IMR-90 (cell line): Measurements from ENCODE around the gene JPH3. TPM values are rescaled to one million over a fixed set of nuclear protein-coding genes. Genes with fewer than 3 reads are reported as not detected.

Source experiments
- ATAC-seq: fragments of 200-7000 bp; cut with Tn5 transposase; 2 replicates; pipeline ENCODE4 v1.9.1; 2020; ENCODE audit warnings: low read depth, mild to moderate bottlenecking, moderate library complexity
- BruUV-seq: library from RNA; stranded (reverse); fragments of 400-500 nt; replicated peaks from 2 replicates; lab custom pipeline; 2021; lab: Mats Ljungman, UMichigan
- CTCF ChIA-PET: fragments of 300-600 bp; formaldehyde crosslinking; extraction: SDS; loops from one replicate; lab custom pipeline; 2021; ENCODE audit warnings: antibody characterized with exemption; lab: Yijun Ruan, JAX
- POLR2A ChIA-PET: fragments of 300-600 bp; sonication (Branson Sonifier 250); formaldehyde crosslinking; loops from one replicate; lab custom pipeline; 2022; ENCODE audit warnings: antibody characterized with exemption; ENCODE audit not compliant: unreplicated experiment; lab: Charles Lee
- DNase-seq: peaks from one replicate; pipeline ENCODE4 v3.0.0; 2013
- H2AFZ ChIP-seq: replicated peaks from 2 replicates; pipeline ENCODE3; 2013; ENCODE audit warnings: low read length, mild to moderate bottlenecking; ENCODE audit not compliant: poor library complexity
- H2AK5ac ChIP-seq: 2 replicates; pipeline ENCODE4 v1.6.1; 2013; ENCODE audit warnings: low read depth, low read length, inconsistent platforms
- H2AK9ac ChIP-seq: replicated peaks from 2 replicates; pipeline ENCODE3; 2013; ENCODE audit warnings: mild to moderate bottlenecking, low read depth, low read length, moderate library complexity; ENCODE audit not compliant: poor library complexity
- H2BK120ac ChIP-seq: 2 replicates; pipeline ENCODE4 v1.6.1; 2013; ENCODE audit warnings: low read depth, low read length, inconsistent platforms
- H2BK15ac ChIP-seq: 3 replicates; pipeline ENCODE4 v1.6.1; 2013; ENCODE audit warnings: low read depth, low read length, inconsistent platforms
- H2BK20ac ChIP-seq: 2 replicates; pipeline ENCODE4 v1.6.1; 2013; ENCODE audit warnings: low read depth, mild to moderate bottlenecking, inconsistent platforms, low read length, moderate library complexity
- H2BK5ac ChIP-seq: 2 replicates; pipeline ENCODE4 v1.6.1; 2013; ENCODE audit warnings: mild to moderate bottlenecking, low read depth, low read length, inconsistent platforms; ENCODE audit not compliant: poor library complexity, severe bottlenecking
- H3K14ac ChIP-seq: replicated peaks from 2 replicates; pipeline ENCODE4 v1.6.1; 2013; ENCODE audit warnings: low read depth, low read length, inconsistent platforms
- H3K18ac ChIP-seq: 2 replicates; pipeline ENCODE4 v1.6.1; 2013; ENCODE audit warnings: low read depth, low read length, control low read depth
- H3K23ac ChIP-seq: 2 replicates; pipeline ENCODE4 v1.6.1; 2013; ENCODE audit warnings: low read depth, low read length, inconsistent platforms
- H3K27ac ChIP-seq: 2 replicates; pipeline ENCODE4 v1.5.1; 2013; ENCODE audit warnings: mild to moderate bottlenecking, control low read depth, low read length; ENCODE audit not compliant: insufficient read depth
- H3K27me3 ChIP-seq: 2 replicates; pipeline ENCODE4 v1.6.1; 2013; ENCODE audit warnings: low read length; ENCODE audit not compliant: control insufficient read depth, insufficient read depth
- H3K36me3 ChIP-seq: 2 replicates; pipeline ENCODE4 v1.6.1; 2013; ENCODE audit warnings: low read length, mixed read lengths; ENCODE audit not compliant: control insufficient read depth, insufficient read depth
- H3K4ac ChIP-seq: 2 replicates; pipeline ENCODE4 v1.6.1; 2013; ENCODE audit warnings: low read depth, low read length, inconsistent platforms
- H3K4me1 ChIP-seq: 2 replicates; pipeline ENCODE4 v1.6.1; 2013; ENCODE audit warnings: low read length, mixed read lengths; ENCODE audit not compliant: control insufficient read depth, insufficient read depth
- H3K4me2 ChIP-seq: 2 replicates; pipeline ENCODE4 v1.6.1; 2013; ENCODE audit warnings: low read depth, mild to moderate bottlenecking, control low read depth, low read length, moderate library complexity
- H3K4me3 ChIP-seq: 2 replicates; pipeline ENCODE4 v1.5.1; 2013; ENCODE audit warnings: low read depth, mild to moderate bottlenecking, control low read depth, low read length, moderate library complexity; ENCODE audit not compliant: insufficient read depth
- H3K56ac ChIP-seq: 2 replicates; pipeline ENCODE4 v1.6.1; 2013; ENCODE audit warnings: low read length, inconsistent platforms; ENCODE audit not compliant: insufficient read depth; ENCODE audit errors: extremely low read depth
- H3K79me1 ChIP-seq, 2 experiments: 2 replicates each; pipeline ENCODE4 v1.6.1; 2013; ENCODE audit warnings: low read length in 2 of 2, inconsistent platforms in 1 of 2, low read depth in 1 of 2
- H3K9ac ChIP-seq: 2 replicates; pipeline ENCODE4 v1.6.1; 2013; ENCODE audit warnings: low read depth, low read length, control low read depth
- H3K9me1 ChIP-seq: 2 replicates; pipeline ENCODE4 v1.6.1; 2013; ENCODE audit warnings: low read length, inconsistent platforms; ENCODE audit not compliant: insufficient read depth
- H3K9me3 ChIP-seq: 2 replicates; pipeline ENCODE4 v1.6.1; 2013; ENCODE audit warnings: low read length; ENCODE audit not compliant: control insufficient read depth, insufficient read depth
- H4K20me1 ChIP-seq: 2 replicates; pipeline ENCODE4 v1.6.1; 2013; ENCODE audit warnings: low read length, inconsistent platforms; ENCODE audit not compliant: insufficient read depth
- H4K5ac ChIP-seq: 2 replicates; pipeline ENCODE4 v1.6.1; 2013; ENCODE audit warnings: mild to moderate bottlenecking, low read depth, low read length, control low read depth
- H4K8ac ChIP-seq, 2 experiments: 2 replicates each; pipeline ENCODE4 v1.6.1; 2013; ENCODE audit warnings: low read depth in 2 of 2, low read length in 2 of 2, control low read depth in 1 of 2, inconsistent platforms in 1 of 2
- H4K91ac ChIP-seq: 2 replicates; pipeline ENCODE4 v1.6.1; 2013; ENCODE audit warnings: low read depth, low read length, inconsistent platforms; ENCODE audit not compliant: insufficient read depth
- BHLHE40 ChIP-seq: fragments of 150-350 bp; IDR thresholded peaks from 2 replicates; pipeline ENCODE4 v1.6.1; 2016; ENCODE audit warnings: mild to moderate bottlenecking, low read depth, low read length
- CHD1 ChIP-seq: IDR thresholded peaks from 2 replicates; pipeline ENCODE4 v1.6.1; 2012; ENCODE audit warnings: low read depth, low read length, improper control_type of control experiment
- FOS ChIP-seq: fragments of 150-350 bp; IDR thresholded peaks from 2 replicates; pipeline ENCODE4 v1.6.1; 2016; ENCODE audit warnings: low read depth, low read length
- MAZ ChIP-seq: IDR thresholded peaks from 2 replicates; pipeline ENCODE4 v1.6.1; 2012; ENCODE audit warnings: low read depth, mild to moderate bottlenecking, low read length, improper control_type of control experiment, moderate library complexity, borderline replicate concordance
- MXI1 ChIP-seq: IDR thresholded peaks from 2 replicates; pipeline ENCODE4 v1.6.1; 2012; ENCODE audit warnings: low read depth, mild to moderate bottlenecking, low read length, moderate library complexity, borderline replicate concordance
- NFE2L2 ChIP-seq: fragments of 150-350 bp; IDR thresholded peaks from 2 replicates; pipeline ENCODE4 v1.6.1; 2016; ENCODE audit warnings: low read depth, mild to moderate bottlenecking, low read length
- POLR2A ChIP-seq: IDR thresholded peaks from 2 replicates; pipeline ENCODE4 v1.6.1; 2012; ENCODE audit warnings: mild to moderate bottlenecking, low read depth, low read length
- SMC3 ChIP-seq: fragments of 150-350 bp; IDR thresholded peaks from 2 replicates; pipeline ENCODE4 v1.6.1; 2016; ENCODE audit warnings: low read depth, mild to moderate bottlenecking, antibody characterized with exemption, low read length, moderate library complexity
- WGBS, 2 experiments: methylation state at CpG; one replicate each; pipeline versions ENCODE4 v1.1.5 to v1.1.7; 2013; ENCODE audit warnings: missing lambda C conversion rate in 2 of 2; ENCODE audit not compliant: insufficient read length in 1 of 2; ENCODE audit errors: extremely low coverage in 2 of 2; 5-methylcytosine and 5-hydroxymethylcytosine counted together
- dilution Hi-C: fragments of 300-500 bp; cut with HindIII; formaldehyde crosslinking; loops from one replicate; pipeline ENCODE4 v1.14.3; 2018; ENCODE audit warnings: low sequenced_read_pairs; ENCODE audit not compliant: unreplicated experiment
- in situ Hi-C: fragments of 300-500 bp; cut with MboI; formaldehyde crosslinking; loops from 3 replicates; pipeline ENCODE4 v1.14.3; 2019; ENCODE audit warnings: low sequenced_read_pairs, inconsistent platforms, mixed read lengths
- intact Hi-C: fragments of 100-400 bp; cut with micrococcal nuclease; formaldehyde crosslinking; loops from 2 replicates; pipeline ENCODE4 v1.10.0; 2022
- polyA plus RNA-seq, 3 experiments: library from polyadenylated mRNA; depleted of rRNA; stranded (reverse); fragments of >200 nt; gene quantifications; 2 replicates each; pipeline ENCODE4 v1.2.3, GENCODE V29; 2012; ENCODE audit warnings: low replicate concordance in 1 of 3
- total RNA-seq: library from RNA; depleted of rRNA; stranded (reverse); fragments of >200 nt; gene quantifications from 2 replicates; pipeline ENCODE4 v1.2.3, GENCODE V29; 2012
- TF ChIP-seq, protein P1 (sequence below): conservative IDR thresholded peaks from 2 replicates; pipeline ENCODE4 v1.5.1; 2012; ENCODE audit warnings: mild to moderate bottlenecking, low read depth, low read length, improper control_type of control experiment
- TF ChIP-seq, protein P2 (sequence below): fragments of 150-350 bp; IDR thresholded peaks from 2 replicates; pipeline ENCODE4 v1.6.1; 2017; ENCODE audit warnings: mild to moderate bottlenecking, antibody characterized with exemption, low read length, low read depth

Gene JPH3
- total and polyA plus RNA-seq, 2 of the 4 experiments (the other 2 are of a cell fraction), result 0.03 TPM; not detected in 1

DNA sequence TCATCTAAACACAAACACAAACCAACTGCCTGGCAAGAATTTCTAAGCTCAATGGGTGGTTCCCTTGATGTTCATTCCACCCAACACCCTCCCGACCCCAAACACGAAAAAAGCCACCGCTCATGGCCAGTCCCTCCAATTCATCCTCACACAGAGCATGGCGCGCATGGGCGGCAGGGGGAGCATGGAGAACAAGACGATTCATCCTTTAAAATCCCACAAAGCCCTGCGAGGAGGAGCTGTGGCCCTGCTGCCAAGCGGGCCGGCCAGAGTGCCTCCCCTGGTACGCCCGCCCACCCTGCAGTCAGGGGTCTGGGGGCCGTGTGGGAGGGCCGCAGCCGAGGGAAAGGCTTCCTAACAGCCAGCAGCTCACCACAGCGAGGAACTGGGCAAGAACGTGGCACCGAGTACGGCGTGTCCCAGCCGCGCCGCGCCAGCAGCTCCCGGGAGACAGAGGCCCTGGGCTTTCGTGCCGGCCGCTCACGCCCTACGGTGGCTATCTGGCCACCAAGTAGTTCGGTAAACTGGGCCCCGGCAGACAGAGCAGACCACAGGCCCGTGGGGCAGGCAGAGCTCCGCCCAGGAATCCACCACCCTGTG lies 102.5 kb downstream of the JPH3 start:
- Histone ChIP-seq H4K91ac (no peak overlapping the region), H3K4ac (no peak overlapping the region), H3K4me1 (no peaks in the 10 kb centered on the region), H3K23ac (no peak overlapping the region), H2BK5ac (no peak overlapping the region), H3K14ac (no peak overlapping the region), H2BK120ac (no peak overlapping the region), H3K4me3 (no peak overlapping the region), H4K5ac (no peak overlapping the region), H2BK20ac (no peak overlapping the region), H3K36me3 (peaks cover 19% of the 10 kb centered on the region), H3K27me3 (no peaks in the 10 kb centered on the region), H3K18ac (no peak overlapping the region), H3K9ac (no peak overlapping the region), H3K9me1 (no peaks in the 10 kb centered on the region), H2AK9ac (no peak overlapping the region), H3K4me2 (no peak overlapping the region), H2AFZ (no peak overlapping the region), H3K79me1 (no peaks in the 10 kb centered on the region), H2AK5ac (no peak overlapping the region), H4K20me1 (no peaks in the 10 kb centered on the region; the same call in none of the 2 replicates), H3K27ac (no peak overlapping the region), H4K8ac (no peak overlapping the region), H3K56ac (no peak overlapping the region), H3K9me3 (no peaks in the 10 kb centered on the region), H2BK15ac (no peak overlapping the region)
- ChIA-PET CTCF (no interaction called here), POLR2A (no interaction called here)
- DNase-seq (no peak), ATAC-seq (no peak)
- TF ChIP-seq CHD1 (no peak), NFE2L2 (no peak), FOS (no peak), SMC3 (no peak), MXI1 (no peak), POLR2A (no peak), BHLHE40 (no peak), MAZ (no peak)
- TF ChIP-seq, protein P1, sequence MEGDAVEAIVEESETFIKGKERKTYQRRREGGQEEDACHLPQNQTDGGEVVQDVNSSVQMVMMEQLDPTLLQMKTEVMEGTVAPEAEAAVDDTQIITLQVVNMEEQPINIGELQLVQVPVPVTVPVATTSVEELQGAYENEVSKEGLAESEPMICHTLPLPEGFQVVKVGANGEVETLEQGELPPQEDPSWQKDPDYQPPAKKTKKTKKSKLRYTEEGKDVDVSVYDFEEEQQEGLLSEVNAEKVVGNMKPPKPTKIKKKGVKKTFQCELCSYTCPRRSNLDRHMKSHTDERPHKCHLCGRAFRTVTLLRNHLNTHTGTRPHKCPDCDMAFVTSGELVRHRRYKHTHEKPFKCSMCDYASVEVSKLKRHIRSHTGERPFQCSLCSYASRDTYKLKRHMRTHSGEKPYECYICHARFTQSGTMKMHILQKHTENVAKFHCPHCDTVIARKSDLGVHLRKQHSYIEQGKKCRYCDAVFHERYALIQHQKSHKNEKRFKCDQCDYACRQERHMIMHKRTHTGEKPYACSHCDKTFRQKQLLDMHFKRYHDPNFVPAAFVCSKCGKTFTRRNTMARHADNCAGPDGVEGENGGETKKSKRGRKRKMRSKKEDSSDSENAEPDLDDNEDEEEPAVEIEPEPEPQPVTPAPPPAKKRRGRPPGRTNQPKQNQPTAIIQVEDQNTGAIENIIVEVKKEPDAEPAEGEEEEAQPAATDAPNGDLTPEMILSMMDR, result no peak
- TF ChIP-seq, protein P2, sequence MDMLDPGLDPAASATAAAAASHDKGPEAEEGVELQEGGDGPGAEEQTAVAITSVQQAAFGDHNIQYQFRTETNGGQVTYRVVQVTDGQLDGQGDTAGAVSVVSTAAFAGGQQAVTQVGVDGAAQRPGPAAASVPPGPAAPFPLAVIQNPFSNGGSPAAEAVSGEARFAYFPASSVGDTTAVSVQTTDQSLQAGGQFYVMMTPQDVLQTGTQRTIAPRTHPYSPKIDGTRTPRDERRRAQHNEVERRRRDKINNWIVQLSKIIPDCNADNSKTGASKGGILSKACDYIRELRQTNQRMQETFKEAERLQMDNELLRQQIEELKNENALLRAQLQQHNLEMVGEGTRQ, result no peak
- intact Hi-C loops (no loop called here), dilution Hi-C loops (no loop called here), in situ Hi-C loops (no loop called here)
- 95% methylated on average over 27 of the region's 34 CpGs; no CpG with 5 or more reads in 1 of the 2 experiments for WGBS, 2 experiments
- BruUV-seq, result no TSS peak
